ACHN (cell line): ENCODE data around the gene ARHGAP9.
"Not testable (repeated sequence)": the region's sequence is repeated elsewhere in the genome, so short reads cannot be mapped to it uniquely, and the experiment has no call there.

Experiments
- DNase-seq: peaks from one replicate; pipeline ENCODE4 v3.0.0-alpha.2; 2015
- in situ Hi-C: cut with HindIII; loops from 2 replicates; pipeline ENCODE4 v1.10.0; 2017; ENCODE audit warnings: low sequenced_read_pairs, low pct_ligation_motif_present, low pct_unique_long_range_greater_than_20kb

ARHGAP9 gene

GRCh38 chr12:57518176-57518919 is 38.7 kb upstream of the ARHGAP9 start:
- in situ Hi-C loops = no loop called here
- no peak for DNase-seq

GRCh38 chr12:57517718-57518117 is 38.1 kb upstream of the ARHGAP9 start:
- DNase-seq, in situ Hi-C loops: not testable (repeated sequence)

GRCh38 chr12:57517187-57517586 is 37.5 kb upstream of the ARHGAP9 start:
- peak; percentile 39 for DNase-seq
- in situ Hi-C loops = no loop called here

GRCh38 chr12:57516617-57517153 is 37.0 kb upstream of the ARHGAP9 start:
- no peak for DNase-seq
- in situ Hi-C loops = no loop called here

GRCh38 chr12:57515934-57516541 is 36.4 kb upstream of the ARHGAP9 start:
- no peak for DNase-seq
- in situ Hi-C loops = no loop called here

GRCh38 chr12:57515408-57515933 is 35.8 kb upstream of the ARHGAP9 start:
- in situ Hi-C loops = no loop called here
- no peak for DNase-seq

GRCh38 chr12:57514720-57515407 is 35.2 kb upstream of the ARHGAP9 start:
- in situ Hi-C loops = no loop called here
- DNase-seq = no peak

GRCh38 chr12:57514246-57514645 is 34.6 kb upstream of the ARHGAP9 start:
- in situ Hi-C loops, DNase-seq: not testable (repeated sequence)

- in situ Hi-C loops = not testable (repeated sequence)
These were observed 34.0 kb upstream of the ARHGAP9 start for GRCh38 chr12:57513677-57514076.

GRCh38 chr12:57513266-57513665 is 33.6 kb upstream of the ARHGAP9 start:
- no peak for DNase-seq
- in situ Hi-C loops = no loop called here

More at GRCh38 chr12:57513677-57514076, 34.0 kb upstream of the ARHGAP9 start:
- not testable (repeated sequence) for DNase-seq

- DNase-seq = no peak
- in situ Hi-C loops = no loop called here
These were observed 33.0 kb upstream of the ARHGAP9 start for GRCh38 chr12:57512665-57513064.

- no peak for DNase-seq
These were observed 32.1 kb upstream of the ARHGAP9 start for GRCh38 chr12:57511588-57512325.

GRCh38 chr12:57511161-57511560 is 31.5 kb upstream of the ARHGAP9 start:
- in situ Hi-C loops = no loop called here
- DNase-seq = no peak

More at GRCh38 chr12:57511588-57512325, 32.1 kb upstream of the ARHGAP9 start:
- in situ Hi-C loops = no loop called here

GRCh38 chr12:57507796-57508195 is 28.1 kb upstream of the ARHGAP9 start:
- in situ Hi-C loops, DNase-seq: not testable (repeated sequence)

GRCh38 chr12:57506541-57506940 is 26.9 kb upstream of the ARHGAP9 start:
- DNase-seq, in situ Hi-C loops: not testable (repeated sequence)

- in situ Hi-C loops, DNase-seq: not testable (repeated sequence)
These were observed 22.8 kb upstream of the ARHGAP9 start for GRCh38 chr12:57502311-57502969.

- in situ Hi-C loops = no loop called here
- DNase-seq = no peak
These were observed 20.5 kb upstream of the ARHGAP9 start for GRCh38 chr12:57500213-57500612.

GRCh38 chr12:57498571-57498970 is 18.9 kb upstream of the ARHGAP9 start:
- DNase-seq = no peak
- in situ Hi-C loops = no loop called here
